GM12865 (cell line): ENCODE data around the gene RGP1.

Experiments
- DNase-seq: peaks from one replicate; pipeline ENCODE4 v3.0.0; 2010; ENCODE audit warnings: low read depth
- H3K4me3 ChIP-seq: 2 replicates; pipeline ENCODE4 v1.5.1; 2011; ENCODE audit warnings: mild to moderate bottlenecking, low read depth, low read length, control low read depth
- CTCF ChIP-seq: IDR thresholded peaks from 2 replicates; pipeline ENCODE4 v1.5.1; 2011; ENCODE audit warnings: low read length, control low read depth, low read depth, inconsistent platforms; ENCODE audit not compliant: insufficient read depth; ENCODE audit errors: missing control alignments

RGP1 gene

DNA sequence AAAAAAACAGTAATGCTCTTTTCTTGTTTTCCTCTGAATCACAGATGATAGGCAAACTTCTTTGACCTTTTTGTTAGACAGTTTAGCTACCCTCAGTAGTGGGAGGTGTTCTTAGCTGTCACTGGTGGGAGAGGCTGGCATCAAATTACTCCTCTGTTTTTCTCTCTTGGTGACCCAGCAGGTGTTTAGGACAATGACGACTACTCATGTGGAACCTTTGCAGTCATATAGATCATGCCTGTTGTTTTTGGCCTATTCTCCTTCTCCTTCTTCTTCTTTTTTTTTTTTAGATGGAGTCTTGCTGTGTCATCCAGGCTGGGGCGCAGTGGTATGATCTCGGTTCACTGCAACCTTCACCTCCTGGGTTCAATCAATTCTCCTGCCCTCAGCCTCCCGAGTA lies 26.9 kb downstream of the RGP1 start:
- H3K4me3 ChIP-seq = no peak overlapping the region
- peak; percentile 46 for DNase-seq
- no peak for TF ChIP-seq CTCF

GRCh38 chr9:35778496-35778895 lies 29.4 kb downstream of the RGP1 start:
- TF ChIP-seq CTCF = no peak

DNA sequence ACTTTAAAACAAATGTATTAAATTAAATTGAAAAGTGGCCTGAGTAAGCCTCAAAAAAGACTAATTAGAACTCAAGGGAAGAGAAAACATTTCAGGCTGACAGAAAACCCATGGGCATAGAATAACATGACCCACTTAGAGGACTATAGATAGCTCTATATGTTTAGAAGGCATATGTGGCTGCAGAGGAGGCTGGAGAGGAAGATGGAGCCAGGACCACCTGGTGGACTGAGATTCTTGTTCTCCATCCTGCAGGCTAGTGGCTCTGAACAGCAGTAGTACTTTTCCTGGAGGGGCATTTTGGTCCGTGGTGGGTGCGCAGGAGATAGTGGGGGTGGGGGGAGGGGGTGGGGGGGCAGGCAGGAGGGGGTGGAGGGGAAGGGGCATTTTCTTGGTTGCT lies 32.0 kb downstream of the RGP1 start:
- no peak for DNase-seq
- no peak for TF ChIP-seq CTCF
- H3K4me3 ChIP-seq = no peak overlapping the region

More at GRCh38 chr9:35778496-35778895, 29.4 kb downstream of the RGP1 start:
- DNase-seq = no peak
- no peak overlapping the region for H3K4me3 ChIP-seq

- TF ChIP-seq CTCF = no peak
- DNase-seq = no peak
- no peak overlapping the region for H3K4me3 ChIP-seq
Observed at GRCh38 chr9:35783418-35783817, 34.3 kb downstream of the RGP1 start.

- H3K4me3 ChIP-seq = no peak overlapping the region
- DNase-seq = no peak
- TF ChIP-seq CTCF = no peak
Observed at GRCh38 chr9:35789541-35789940, 40.5 kb downstream of the RGP1 start.

- H3K4me3 ChIP-seq = no peak overlapping the region
- DNase-seq = no peak
- TF ChIP-seq CTCF = no peak
Observed at GRCh38 chr9:35790025-35790384, 40.9 kb downstream of the RGP1 start.
